ENCODE measurements around the gene MYLK.

GRCh38 chr3:123734527-123734902, 149.6 kb downstream of the MYLK start:
- TF ChIP-seq, protein P1, sequence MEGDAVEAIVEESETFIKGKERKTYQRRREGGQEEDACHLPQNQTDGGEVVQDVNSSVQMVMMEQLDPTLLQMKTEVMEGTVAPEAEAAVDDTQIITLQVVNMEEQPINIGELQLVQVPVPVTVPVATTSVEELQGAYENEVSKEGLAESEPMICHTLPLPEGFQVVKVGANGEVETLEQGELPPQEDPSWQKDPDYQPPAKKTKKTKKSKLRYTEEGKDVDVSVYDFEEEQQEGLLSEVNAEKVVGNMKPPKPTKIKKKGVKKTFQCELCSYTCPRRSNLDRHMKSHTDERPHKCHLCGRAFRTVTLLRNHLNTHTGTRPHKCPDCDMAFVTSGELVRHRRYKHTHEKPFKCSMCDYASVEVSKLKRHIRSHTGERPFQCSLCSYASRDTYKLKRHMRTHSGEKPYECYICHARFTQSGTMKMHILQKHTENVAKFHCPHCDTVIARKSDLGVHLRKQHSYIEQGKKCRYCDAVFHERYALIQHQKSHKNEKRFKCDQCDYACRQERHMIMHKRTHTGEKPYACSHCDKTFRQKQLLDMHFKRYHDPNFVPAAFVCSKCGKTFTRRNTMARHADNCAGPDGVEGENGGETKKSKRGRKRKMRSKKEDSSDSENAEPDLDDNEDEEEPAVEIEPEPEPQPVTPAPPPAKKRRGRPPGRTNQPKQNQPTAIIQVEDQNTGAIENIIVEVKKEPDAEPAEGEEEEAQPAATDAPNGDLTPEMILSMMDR (IDR thresholded peaks at IDR 0.05): no peak
- TF ChIP-seq POLR2AphosphoS5 (IDR thresholded peaks at IDR 0.05): no peak

Measured in suprapubic skin (tissue), 3 donors.